MM.1S (cell line): ENCODE measurements around the gene KCNB1.

Source experiments
- DNase-seq: peaks from one replicate; pipeline ENCODE4 v3.0.0-alpha.2; 2015
- H2AFZ ChIP-seq: fragments of 300-600 bp; sonication (generic); 2 replicates; pipeline ENCODE4 v1.6.0; 2016; ENCODE audit warnings: antibody characterized with exemption, low read length
- H3F3A ChIP-seq: fragments of 300-600 bp; sonication (generic); 2 replicates; pipeline ENCODE4 v1.6.1; 2016; ENCODE audit warnings: mild to moderate bottlenecking, antibody characterized with exemption, low read length, moderate library complexity, mixed read lengths; ENCODE audit not compliant: insufficient read depth
- H3K27ac ChIP-seq: fragments of 300-600 bp; sonication (generic); 2 replicates; pipeline ENCODE4 v1.5.1; 2016; ENCODE audit warnings: mild to moderate bottlenecking, low read length
- H3K27me3 ChIP-seq: fragments of 300-600 bp; sonication (generic); replicated peaks from 2 replicates; pipeline ENCODE4 v1.6.0; 2016; ENCODE audit warnings: low read length; ENCODE audit not compliant: insufficient read depth
- H3K36me3 ChIP-seq: fragments of 300-600 bp; sonication (generic); replicated peaks from 2 replicates; pipeline ENCODE4 v1.6.1; 2016; ENCODE audit warnings: mild to moderate bottlenecking, low read length, mixed read lengths; ENCODE audit not compliant: insufficient read depth
- H3K4me1 ChIP-seq: fragments of 300-600 bp; sonication (generic); 2 replicates; pipeline ENCODE4 v1.6.1; 2016; ENCODE audit warnings: low read length, mixed read lengths
- H3K4me2 ChIP-seq: fragments of 300-600 bp; sonication (generic); 2 replicates; pipeline ENCODE4 v1.6.0; 2016; ENCODE audit warnings: low read depth, low read length
- H3K4me3 ChIP-seq: fragments of 300-600 bp; sonication (generic); 2 replicates; pipeline ENCODE4 v1.5.1; 2016; ENCODE audit warnings: low read length, mixed read lengths
- H3K79me2 ChIP-seq: fragments of 300-600 bp; sonication (generic); 2 replicates; pipeline ENCODE4 v1.6.1; 2016; ENCODE audit warnings: mixed run types, low read length, mixed read lengths
- H3K9ac ChIP-seq: fragments of 300-600 bp; sonication (generic); 2 replicates; pipeline ENCODE4 v1.6.1; 2016; ENCODE audit warnings: low read length, mixed read lengths
- H3K9me2 ChIP-seq: fragments of 300-600 bp; sonication (generic); replicated peaks from 2 replicates; pipeline ENCODE4 v1.6.1; 2016; ENCODE audit warnings: mild to moderate bottlenecking, low read length, mixed read lengths; ENCODE audit not compliant: insufficient read depth
- H3K9me3 ChIP-seq: fragments of 300-600 bp; sonication (generic); replicated peaks from 2 replicates; pipeline ENCODE4 v1.6.1; 2016; ENCODE audit warnings: mild to moderate bottlenecking, low read length, mixed read lengths; ENCODE audit not compliant: insufficient read depth
- H4K20me1 ChIP-seq: fragments of 300-600 bp; sonication (generic); 2 replicates; pipeline ENCODE4 v1.6.1; 2016; ENCODE audit warnings: mild to moderate bottlenecking, low read length, moderate library complexity, mixed read lengths; ENCODE audit not compliant: insufficient read depth
- CTCF ChIP-seq: fragments of 300-600 bp; sonication (generic); IDR thresholded peaks from 2 replicates; pipeline ENCODE4 v1.5.1; 2016; ENCODE audit warnings: antibody characterized with exemption, low read length, mixed read lengths
- EZH2 ChIP-seq: fragments of 300-600 bp; sonication (generic); optimal IDR thresholded peaks from 2 replicates; pipeline ENCODE3; 2017; ENCODE audit warnings: low read depth, mild to moderate bottlenecking, antibody characterized with exemption, low read length, mixed read lengths
- EZH2phosphoT487 ChIP-seq: fragments of 300-600 bp; sonication (generic); IDR thresholded peaks from 2 replicates; pipeline ENCODE4 v1.6.1; 2018; ENCODE audit warnings: antibody characterized with exemption, low read length

KCNB1 gene

GRCh38 chr20:49356676-49357075 lies 125.8 kb downstream of the KCNB1 start:
- Histone ChIP-seq H3K9me2 (no peaks in the 10 kb centered on the region), H3K79me2 (no peaks in the 10 kb centered on the region), H3K4me3 (no peak overlapping the region), H2AFZ (no peak overlapping the region), H3K4me1 (no peaks in the 10 kb centered on the region), H3K4me2 (no peak overlapping the region), H3F3A (no peaks in the 10 kb centered on the region), H3K27ac (no peak overlapping the region), H3K9me3 (no peaks in the 10 kb centered on the region), H3K27me3 (no peaks in the 10 kb centered on the region), H3K36me3 (no peaks in the 10 kb centered on the region), H3K9ac (no peak overlapping the region), H4K20me1 (no peaks in the 10 kb centered on the region)
- no peak for DNase-seq
- no peak for TF ChIP-seq EZH2
- no peak for TF ChIP-seq CTCF
- TF ChIP-seq EZH2phosphoT487, result no peak

GRCh38 chr20:49354673-49355072 lies 127.8 kb downstream of the KCNB1 start:
- Histone ChIP-seq H3K9me2 (no peaks in the 10 kb centered on the region), H3K79me2 (no peaks in the 10 kb centered on the region), H3K4me2 (no peak overlapping the region), H4K20me1 (no peaks in the 10 kb centered on the region), H3K36me3 (no peaks in the 10 kb centered on the region), H3K4me1 (no peaks in the 10 kb centered on the region), H3K9me3 (no peaks in the 10 kb centered on the region), H2AFZ (no peak overlapping the region), H3K27me3 (no peaks in the 10 kb centered on the region), H3K4me3 (no peak overlapping the region), H3K27ac (no peak overlapping the region), H3K9ac (no peak overlapping the region), H3F3A (no peaks in the 10 kb centered on the region)
- TF ChIP-seq EZH2 (no peak), CTCF (no peak)
- DNase-seq, result no peak

GRCh38 chr20:49353348-49353747 lies 129.1 kb downstream of the KCNB1 start:
- no peak for TF ChIP-seq EZH2
- no peak for TF ChIP-seq EZH2phosphoT487
- no peak for TF ChIP-seq CTCF
- Histone ChIP-seq H3K4me1 (no peaks in the 10 kb centered on the region), H3K9me3 (no peaks in the 10 kb centered on the region), H3K36me3 (no peaks in the 10 kb centered on the region), H2AFZ (no peak overlapping the region), H3K9me2 (no peaks in the 10 kb centered on the region), H3K79me2 (no peaks in the 10 kb centered on the region), H3K4me3 (no peak overlapping the region), H3K27ac (no peak overlapping the region), H3K27me3 (no peaks in the 10 kb centered on the region), H3K9ac (no peak overlapping the region), H3F3A (no peaks in the 10 kb centered on the region), H3K4me2 (no peak overlapping the region), H4K20me1 (no peaks in the 10 kb centered on the region)
- DNase-seq, result no peak

GRCh38 chr20:49352751-49353150 lies 129.7 kb downstream of the KCNB1 start:
- no peaks in the 10 kb centered on the region for H4K20me1 ChIP-seq
- H3K79me2 ChIP-seq, result no peaks in the 10 kb centered on the region
- no peaks in the 10 kb centered on the region for H3K36me3 ChIP-seq
- no peaks in the 10 kb centered on the region for H3K27me3 ChIP-seq
- H3K27ac ChIP-seq, result no peak overlapping the region
- no peak overlapping the region for H3K9ac ChIP-seq
- no peak overlapping the region for H3K4me2 ChIP-seq
- H2AFZ ChIP-seq, result no peak overlapping the region
- H3K9me2 ChIP-seq, result no peaks in the 10 kb centered on the region
- TF ChIP-seq EZH2, result no peak
- TF ChIP-seq CTCF, result no peak
- no peak for TF ChIP-seq EZH2phosphoT487
- no peaks in the 10 kb centered on the region for H3F3A ChIP-seq
- no peak for DNase-seq
- H3K4me1 ChIP-seq, result no peaks in the 10 kb centered on the region
- no peaks in the 10 kb centered on the region for H3K9me3 ChIP-seq
- no peak overlapping the region for H3K4me3 ChIP-seq
